H1 (cell line): Measurements from ENCODE around the gene ARHGAP26. TPM values are rescaled to one million over a fixed set of nuclear protein-coding genes. Genes with fewer than 3 reads are reported as not detected.

Experiments used
- JUND ChIP-seq: IDR thresholded peaks from 2 replicates; pipeline ENCODE4 v1.6.1; 2011; ENCODE audit warnings: mild to moderate bottlenecking, improper control_type of control experiment, low read length
- TAF1 ChIP-seq: IDR thresholded peaks from 2 replicates; pipeline ENCODE4 v1.6.1; 2011; ENCODE audit warnings: mild to moderate bottlenecking, low read depth, low read length
- TBP ChIP-seq: IDR thresholded peaks from 2 replicates; pipeline ENCODE4 v1.6.1; 2011; ENCODE audit warnings: low read depth, low read length, improper control_type of control experiment
- polyA plus RNA-seq, 7 experiments: library from polyadenylated mRNA; depleted of rRNA in 3 of 7; stranded (reverse) in 5 of 7; unstranded in 2 of 7; fragments of >200 nt in 5 of 7; fragments of 200-250 nt in 2 of 7; gene quantifications; 1 replicate in 5 of 7; 2 replicates in 1 of 7; 4 replicates in 1 of 7; pipeline versions ENCODE4 v1.2.1 to v1.2.3, GENCODE V29; 2011 to 2013; ENCODE audit warnings: missing spikeins in 2 of 7, mixed read lengths in 2 of 7
- total RNA-seq: library from RNA; stranded (reverse); fragmentation: NEBNext Ultra II Directional; extraction: Animal tissue kit (Norgen Biotek cat#: 25700); gene quantifications from 2 replicates; pipeline ENCODE4 v1.2.1, GENCODE V29; 2021
- TF ChIP-seq, protein P1 (sequence below): IDR thresholded peaks from 2 replicates; pipeline ENCODE4 v1.6.1; 2011; ENCODE audit warnings: low read depth, mild to moderate bottlenecking, low read length; ENCODE audit not compliant: insufficient read depth

The ARHGAP26 gene
- total and polyA plus RNA-seq, 2 of the 8 experiments (the other 6 are each of a cell fraction or from before 2014, with no cell fraction given), result 7.1 to 24.8 TPM

DNA sequence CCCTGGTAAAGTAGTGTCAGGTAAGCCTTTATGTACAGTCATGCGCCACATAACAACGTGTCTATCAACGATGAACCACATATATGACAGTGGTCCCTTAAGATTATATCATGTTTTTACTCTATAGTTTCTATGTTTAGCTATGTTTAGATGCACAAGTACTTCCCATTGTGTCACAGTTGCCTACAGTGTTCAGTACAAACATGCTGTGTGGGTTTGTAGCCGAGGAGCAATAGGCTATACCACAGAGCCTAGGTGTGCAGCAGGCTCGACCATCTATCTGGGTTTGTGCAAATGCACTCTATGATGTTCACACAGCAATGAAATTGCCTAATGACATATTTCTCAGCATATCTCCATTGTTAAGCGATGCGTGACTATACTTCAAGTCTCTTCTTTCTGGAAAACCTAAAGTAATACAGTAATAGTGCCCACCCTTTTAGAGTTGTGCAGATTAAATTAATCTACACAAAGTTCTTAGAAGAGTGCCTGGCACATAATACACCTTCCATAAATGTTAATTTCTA, 295.9 kb downstream of the ARHGAP26 start (continued):
- TF ChIP-seq, protein P1, sequence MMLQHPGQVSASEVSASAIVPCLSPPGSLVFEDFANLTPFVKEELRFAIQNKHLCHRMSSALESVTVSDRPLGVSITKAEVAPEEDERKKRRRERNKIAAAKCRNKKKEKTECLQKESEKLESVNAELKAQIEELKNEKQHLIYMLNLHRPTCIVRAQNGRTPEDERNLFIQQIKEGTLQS, result no peak
- TF ChIP-seq TAF1, result no peak
- TF ChIP-seq TBP, result no peak
- TF ChIP-seq JUND, result no peak
